Measurements from ENCODE around the gene HEATR9. TPM values are rescaled to one million over a fixed set of nuclear protein-coding genes. Genes with fewer than 3 reads are reported as not detected.

The HEATR9 gene
- total RNA-seq, 1 donor from 2014 or later, result not detected

DNA sequence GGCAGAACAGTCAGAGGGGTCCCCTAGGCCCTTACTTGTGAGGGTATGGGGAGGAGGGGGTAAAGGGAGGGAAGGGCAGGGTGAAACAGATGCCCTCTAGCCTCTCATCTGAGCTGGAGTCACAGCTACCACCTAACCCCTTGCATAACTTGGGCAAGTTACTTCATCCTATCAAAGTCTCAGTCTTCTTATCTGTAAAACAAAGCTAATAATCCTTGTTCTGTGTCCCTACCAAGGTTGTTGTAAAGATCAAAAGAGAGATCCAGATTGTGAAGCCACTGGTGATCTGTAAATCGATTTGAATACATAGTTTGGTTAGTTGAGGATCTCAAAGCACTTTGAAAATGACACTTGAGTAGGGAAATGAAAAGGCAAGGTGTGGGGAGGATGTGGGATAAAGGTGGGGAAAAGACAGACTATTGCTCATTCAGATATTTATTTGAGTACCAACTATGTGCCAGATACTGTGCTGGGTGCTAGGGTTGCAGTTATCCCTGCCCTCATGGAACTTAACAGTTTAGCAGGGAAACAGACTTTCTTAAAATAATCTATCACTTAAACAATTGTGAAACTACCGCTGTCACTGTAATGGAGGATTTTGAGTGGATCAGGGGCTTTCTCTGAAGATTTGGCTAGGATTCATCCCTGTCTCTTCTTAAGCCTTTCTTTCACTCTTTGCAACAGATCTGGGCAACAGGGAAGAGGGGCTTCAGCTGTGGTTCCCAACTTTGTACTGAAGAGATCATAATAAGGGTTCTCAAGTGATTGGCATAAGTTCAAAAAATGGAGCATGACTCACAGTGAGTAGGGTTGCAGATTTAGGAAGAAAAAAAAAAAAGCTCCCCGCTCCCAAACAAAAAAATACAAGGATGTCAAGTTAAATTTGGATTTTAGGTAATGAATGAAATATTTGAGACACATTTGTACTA lies 3.0 kb downstream of the HEATR9 start:
- DNase-seq (ENCODE audit: low read depth), result no peak
- TF ChIP-seq, protein P1, sequence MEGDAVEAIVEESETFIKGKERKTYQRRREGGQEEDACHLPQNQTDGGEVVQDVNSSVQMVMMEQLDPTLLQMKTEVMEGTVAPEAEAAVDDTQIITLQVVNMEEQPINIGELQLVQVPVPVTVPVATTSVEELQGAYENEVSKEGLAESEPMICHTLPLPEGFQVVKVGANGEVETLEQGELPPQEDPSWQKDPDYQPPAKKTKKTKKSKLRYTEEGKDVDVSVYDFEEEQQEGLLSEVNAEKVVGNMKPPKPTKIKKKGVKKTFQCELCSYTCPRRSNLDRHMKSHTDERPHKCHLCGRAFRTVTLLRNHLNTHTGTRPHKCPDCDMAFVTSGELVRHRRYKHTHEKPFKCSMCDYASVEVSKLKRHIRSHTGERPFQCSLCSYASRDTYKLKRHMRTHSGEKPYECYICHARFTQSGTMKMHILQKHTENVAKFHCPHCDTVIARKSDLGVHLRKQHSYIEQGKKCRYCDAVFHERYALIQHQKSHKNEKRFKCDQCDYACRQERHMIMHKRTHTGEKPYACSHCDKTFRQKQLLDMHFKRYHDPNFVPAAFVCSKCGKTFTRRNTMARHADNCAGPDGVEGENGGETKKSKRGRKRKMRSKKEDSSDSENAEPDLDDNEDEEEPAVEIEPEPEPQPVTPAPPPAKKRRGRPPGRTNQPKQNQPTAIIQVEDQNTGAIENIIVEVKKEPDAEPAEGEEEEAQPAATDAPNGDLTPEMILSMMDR (conservative IDR thresholded peaks at IDR 0.05; ENCODE audit: low read depth, low read length), result no peak
- H3K4me3 ChIP-seq (ENCODE audit: low read depth, low read length), result no peak overlapping the region

DNA sequence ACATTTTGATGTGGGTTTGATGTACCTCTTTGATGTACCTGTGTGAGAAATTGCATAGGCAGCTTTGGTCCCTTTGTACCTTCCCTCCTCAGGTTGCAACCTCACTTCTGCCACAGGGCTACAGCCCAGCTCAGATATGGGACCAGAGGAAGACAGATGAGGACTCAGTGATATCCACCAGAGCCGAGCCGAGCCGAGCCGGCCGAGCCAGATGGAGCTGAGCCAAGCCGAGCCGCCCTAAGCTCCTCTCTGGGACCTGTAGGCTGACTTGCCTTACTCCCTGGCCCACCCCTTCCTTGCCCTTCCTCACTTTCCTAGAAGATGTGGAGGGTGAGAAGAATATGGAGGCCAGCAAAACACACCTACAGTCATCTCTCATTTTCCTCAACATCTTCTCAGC lies 3.8 kb downstream of the HEATR9 start:
- DNase-seq (ENCODE audit: low read depth), result no peak
- TF ChIP-seq, protein P1 (conservative IDR thresholded peaks at IDR 0.05; ENCODE audit: low read depth, low read length), result no peak
- no peak overlapping the region for H3K4me3 ChIP-seq (ENCODE audit: low read depth, low read length)

DNA sequence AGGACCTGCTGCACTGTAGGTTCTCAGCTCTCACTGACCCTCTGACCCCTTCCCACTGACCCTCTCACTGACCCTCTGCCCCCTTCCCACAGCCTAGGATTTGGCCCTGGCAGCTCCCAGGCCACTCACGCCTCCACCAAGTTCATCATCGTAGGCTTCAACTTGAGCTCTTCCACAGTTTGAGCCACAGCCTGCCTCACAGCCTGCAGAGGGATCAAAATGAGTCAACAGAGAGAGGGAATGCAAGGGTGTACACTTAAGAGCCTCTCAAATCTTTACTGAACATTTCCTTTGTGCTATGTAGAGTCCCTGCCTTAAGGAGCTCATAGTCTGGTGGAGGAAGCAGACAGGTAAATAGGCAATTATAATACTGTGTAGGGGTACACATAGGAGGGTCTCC lies 12.1 kb downstream of the HEATR9 start:
- no peak for DNase-seq (ENCODE audit: low read depth)
- H3K4me3 ChIP-seq (ENCODE audit: low read depth, low read length), result no peak overlapping the region
- TF ChIP-seq, protein P1 (conservative IDR thresholded peaks at IDR 0.05; ENCODE audit: low read depth, low read length), result no peak

DNA sequence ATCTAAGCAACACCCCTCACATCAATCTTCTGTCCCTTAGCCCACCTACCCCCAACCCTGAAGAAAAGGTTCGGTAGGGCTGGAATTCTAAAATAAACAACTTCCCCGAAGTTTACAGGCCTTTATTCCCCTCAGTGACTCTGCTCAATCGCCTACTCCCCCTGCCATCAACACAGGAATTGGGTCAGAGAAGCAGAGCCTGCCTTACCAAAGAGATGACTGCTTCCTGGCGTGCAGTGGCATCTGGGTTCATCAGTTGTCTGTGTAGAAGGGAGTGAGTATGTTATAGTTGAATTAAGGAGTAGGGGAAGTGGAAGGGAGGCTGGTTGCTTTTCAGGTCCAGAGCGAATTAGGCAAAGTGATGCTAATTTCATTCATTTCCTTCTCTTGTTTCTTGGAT lies 12.7 kb downstream of the HEATR9 start:
- TF ChIP-seq, protein P1 (conservative IDR thresholded peaks at IDR 0.05; ENCODE audit: low read depth, low read length), result no peak
- DNase-seq (ENCODE audit: low read depth), result no peak
- H3K4me3 ChIP-seq (ENCODE audit: low read depth, low read length), result no peak overlapping the region

DNA sequence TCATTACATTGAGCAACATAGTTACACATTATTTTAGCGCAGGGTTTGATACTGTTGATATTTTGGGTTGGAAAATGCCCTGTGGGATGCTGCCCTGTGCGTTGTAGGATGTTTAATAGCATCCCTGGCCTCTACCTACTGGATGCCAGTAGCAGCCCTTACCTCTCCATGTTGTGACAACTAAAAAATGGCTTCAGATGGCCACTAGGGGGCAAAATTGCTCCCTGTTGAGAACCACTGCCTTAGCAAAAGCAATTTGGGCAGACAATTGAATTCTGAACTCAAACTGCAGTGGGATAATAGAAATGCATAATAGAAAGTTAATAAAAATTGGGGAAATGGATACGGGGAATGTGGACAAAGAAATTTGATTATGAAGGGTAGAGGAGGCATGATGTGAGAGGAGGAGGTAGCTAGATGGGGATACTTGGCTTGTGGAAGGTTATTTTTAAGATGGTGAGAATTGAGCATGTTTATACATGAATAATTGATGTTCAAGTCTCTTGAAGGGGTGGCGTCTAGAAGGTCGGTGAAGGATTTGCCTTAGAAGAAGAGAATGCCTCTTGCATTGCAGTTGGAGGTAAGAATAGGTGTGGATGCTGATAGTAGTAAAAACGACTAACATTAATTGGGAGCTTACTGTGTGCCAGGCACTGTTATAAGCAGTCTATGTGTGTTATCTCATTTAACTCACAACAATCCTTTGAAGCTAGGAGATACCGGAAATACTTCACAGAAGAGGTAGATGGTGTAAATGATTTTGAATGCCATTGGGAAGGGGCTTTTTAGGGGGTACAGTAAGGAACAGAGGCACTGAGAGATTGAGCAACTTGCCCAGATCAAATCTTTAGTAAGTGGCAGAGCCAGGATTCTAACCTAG lies 19.0 kb downstream of the HEATR9 start:
- TF ChIP-seq, protein P1 (conservative IDR thresholded peaks at IDR 0.05; ENCODE audit: low read depth, low read length), result peak; percentile 87
- H3K4me3 ChIP-seq (ENCODE audit: low read depth, low read length), result no peak overlapping the region
- peak; percentile 10 for DNase-seq (ENCODE audit: low read depth)

DNA sequence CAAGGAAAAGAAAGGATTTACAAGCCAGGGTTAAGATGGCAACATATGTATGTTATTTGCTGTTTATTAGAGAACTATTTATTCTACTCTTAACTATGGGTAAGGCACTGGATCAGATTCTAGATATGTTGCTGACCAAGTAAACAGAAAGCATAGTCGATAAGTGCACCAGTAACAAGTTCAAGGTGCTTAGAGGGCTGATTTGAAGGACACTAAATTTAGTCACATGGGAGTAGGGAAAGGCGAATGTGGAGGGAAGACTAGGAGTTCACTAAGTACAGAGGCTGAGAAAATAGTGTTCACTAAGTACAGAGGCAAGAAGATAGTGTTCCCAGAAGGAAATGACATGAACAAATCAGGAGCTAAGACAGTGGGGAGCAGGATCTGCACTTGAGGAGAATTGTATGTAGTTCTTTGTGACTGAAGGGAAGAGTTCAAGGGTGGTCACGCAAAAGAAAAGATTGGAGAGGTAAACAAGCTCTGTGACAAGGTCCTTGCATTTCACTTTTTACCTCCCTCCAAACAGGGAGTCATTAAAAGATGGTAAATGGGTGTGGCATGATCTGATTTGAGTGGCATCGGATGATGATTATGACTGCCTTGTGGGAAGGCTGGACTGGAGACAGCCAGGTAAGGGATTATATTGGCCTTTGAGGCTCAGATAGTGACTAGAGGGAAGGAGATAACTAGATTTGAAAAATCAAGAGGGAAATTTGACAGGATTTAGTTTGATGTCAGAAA lies 20.9 kb downstream of the HEATR9 start:
- TF ChIP-seq, protein P1 (conservative IDR thresholded peaks at IDR 0.05; ENCODE audit: low read depth, low read length), result no peak
- no peak for DNase-seq (ENCODE audit: low read depth)
- no peak overlapping the region for H3K4me3 ChIP-seq (ENCODE audit: low read depth, low read length)
